Measurements from ENCODE around the gene KRT76.

Gene KRT76

DNA sequence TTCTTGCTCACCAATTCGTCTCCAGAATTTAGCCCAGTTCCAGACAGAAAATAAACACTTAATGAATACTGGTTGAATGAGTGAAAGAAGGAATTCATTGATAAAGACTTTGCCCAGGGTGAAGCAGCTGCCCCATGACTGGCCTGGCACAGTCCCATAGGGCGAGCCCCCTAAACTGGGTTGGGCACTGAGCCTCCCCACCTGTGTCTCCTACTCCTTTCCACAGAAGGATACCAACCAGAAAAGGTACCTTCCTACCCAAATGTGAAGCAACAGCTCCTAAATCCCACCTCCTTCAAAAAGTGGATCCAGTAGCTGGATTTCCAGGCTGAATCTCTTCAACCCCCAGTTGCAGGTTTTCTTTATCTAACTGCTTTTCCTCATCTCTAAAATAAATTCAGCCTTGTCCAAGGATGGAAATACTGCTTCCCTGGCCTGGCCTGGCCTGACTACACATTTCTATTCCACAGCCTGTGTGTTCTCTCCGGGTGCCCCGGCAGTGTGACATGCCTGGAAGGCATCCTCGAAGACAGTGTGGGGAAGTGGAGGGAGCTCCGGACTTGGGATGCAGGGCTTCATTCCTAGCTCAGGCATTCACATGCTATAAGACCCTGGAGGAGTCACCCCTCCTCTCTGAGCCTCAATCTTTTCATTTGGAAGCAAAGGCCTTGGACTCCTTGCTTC lies 11.2 kb upstream of the KRT76 start:
- no peak for DNase-seq (ENCODE audit: low read depth, low spot score)
- H3K4me3 ChIP-seq (ENCODE audit: low read length) = no peak overlapping the region

DNA sequence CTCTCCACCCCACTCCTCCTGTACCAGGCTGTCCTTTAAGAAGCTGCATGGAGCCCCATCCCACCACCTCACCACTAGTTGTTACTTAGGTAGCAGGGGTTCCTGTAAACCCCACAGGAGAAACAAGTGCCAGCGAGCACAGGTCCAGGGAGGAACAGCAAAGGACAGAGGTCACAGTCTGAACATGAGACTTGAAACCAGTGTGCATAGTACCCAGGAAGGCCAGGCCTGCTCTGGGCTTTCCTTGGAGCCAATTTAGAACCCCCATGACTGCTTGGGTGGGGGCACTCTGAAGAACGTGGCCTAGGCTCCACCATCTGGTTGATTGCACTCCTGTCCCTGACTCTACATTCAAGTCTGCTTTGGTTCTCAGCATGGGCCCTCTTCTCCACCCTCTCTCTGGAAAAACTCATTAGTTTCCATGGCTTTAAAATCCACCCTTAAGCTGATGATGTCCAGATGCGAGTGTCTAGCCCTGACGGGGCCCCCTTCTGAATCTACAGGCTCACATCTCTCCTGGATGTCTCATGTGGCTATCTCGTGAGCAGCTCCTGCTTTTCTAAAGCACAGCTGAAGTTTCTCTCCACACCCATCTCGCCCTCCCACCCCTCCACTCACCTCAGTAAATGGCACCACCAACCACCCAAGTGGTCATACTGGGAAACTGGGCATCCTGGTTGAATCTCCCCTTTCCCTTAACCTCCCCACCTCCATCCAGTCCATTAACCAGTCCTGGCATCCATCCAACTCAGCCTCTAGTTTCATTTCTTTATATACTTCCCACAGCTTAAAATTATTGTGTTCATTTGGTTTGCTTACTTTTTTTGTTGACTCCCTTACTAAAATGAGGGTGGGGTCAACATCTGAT lies 10.4 kb upstream of the KRT76 start:
- no peak overlapping the region for H3K4me3 ChIP-seq (ENCODE audit: low read length)
- no peak for DNase-seq (ENCODE audit: low read depth, low spot score)

DNA sequence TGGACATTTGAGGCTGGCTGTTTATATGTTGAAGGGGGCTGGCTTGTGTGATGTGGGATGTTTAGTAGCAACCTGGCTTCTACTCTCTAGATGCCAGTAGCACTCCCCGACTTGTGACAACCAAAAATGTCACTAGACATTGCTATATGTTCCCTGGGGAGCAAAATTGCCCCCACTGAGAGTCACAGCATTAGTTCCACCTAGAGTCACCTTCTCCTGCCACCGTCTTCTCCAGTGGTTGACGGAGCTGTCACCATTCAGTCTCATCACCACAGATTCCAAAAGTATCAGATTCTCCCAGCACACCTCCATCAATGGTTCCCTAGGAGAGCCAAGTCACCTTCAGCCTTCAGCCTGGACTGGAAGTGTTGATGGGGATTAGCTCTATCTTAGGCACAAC lies 7.8 kb upstream of the KRT76 start:
- DNase-seq (ENCODE audit: low read depth, low spot score) = no peak
- H3K4me3 ChIP-seq (ENCODE audit: low read length) = no peak overlapping the region

- no peak for DNase-seq (ENCODE audit: low read depth, low spot score)
- no peak overlapping the region for H3K4me3 ChIP-seq (ENCODE audit: low read length)
Measured at GRCh38 chr12:52783563-52784316, 6.6 kb upstream of the KRT76 start.

- H3K4me3 ChIP-seq (ENCODE audit: low read length) = no peak overlapping the region
- no peak for DNase-seq (ENCODE audit: low read depth, low spot score)
Measured at GRCh38 chr12:52782502-52782901, 5.4 kb upstream of the KRT76 start.

DNA sequence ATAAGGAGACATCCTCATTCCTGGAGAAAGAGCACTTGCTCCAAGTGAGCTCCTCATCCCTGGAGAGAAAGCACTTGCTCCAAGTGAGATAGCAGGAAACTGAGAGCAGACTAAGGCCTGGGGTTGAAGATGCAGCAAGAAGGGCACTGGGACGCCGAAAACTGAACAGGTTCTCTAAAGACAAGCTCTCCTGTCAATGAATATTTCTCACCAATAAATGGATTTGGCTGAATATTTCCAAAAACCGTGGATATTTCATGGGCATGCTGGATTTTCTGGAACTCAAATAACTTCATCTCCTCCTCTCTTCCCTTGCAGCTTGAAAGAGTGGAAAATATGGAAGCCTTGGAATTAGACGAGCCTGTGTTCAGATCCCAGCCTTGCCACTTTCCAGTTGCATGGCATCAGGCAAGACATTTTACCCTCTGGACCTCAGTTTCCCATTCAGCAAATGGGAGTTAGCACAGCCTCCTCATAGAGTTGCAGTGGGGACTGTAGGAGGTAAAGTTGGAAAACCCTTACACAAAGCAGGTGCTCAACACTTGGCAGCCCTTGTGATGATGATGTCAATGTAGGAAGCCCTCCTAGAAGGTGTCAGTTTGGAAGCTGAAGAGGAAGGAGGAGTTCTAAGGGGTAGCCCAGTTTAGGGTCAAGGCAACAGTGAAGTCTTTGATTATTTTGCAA lies 4.4 kb upstream of the KRT76 start:
- no peak overlapping the region for H3K4me3 ChIP-seq (ENCODE audit: low read length)

GRCh38 chr12:52779914-52780313 lies 2.8 kb upstream of the KRT76 start:
- no peak for DNase-seq (ENCODE audit: low read depth, low spot score)

More for the DNA sequence above, 4.4 kb upstream of the KRT76 start:
- DNase-seq (ENCODE audit: low read depth, low spot score) = no peak

DNA sequence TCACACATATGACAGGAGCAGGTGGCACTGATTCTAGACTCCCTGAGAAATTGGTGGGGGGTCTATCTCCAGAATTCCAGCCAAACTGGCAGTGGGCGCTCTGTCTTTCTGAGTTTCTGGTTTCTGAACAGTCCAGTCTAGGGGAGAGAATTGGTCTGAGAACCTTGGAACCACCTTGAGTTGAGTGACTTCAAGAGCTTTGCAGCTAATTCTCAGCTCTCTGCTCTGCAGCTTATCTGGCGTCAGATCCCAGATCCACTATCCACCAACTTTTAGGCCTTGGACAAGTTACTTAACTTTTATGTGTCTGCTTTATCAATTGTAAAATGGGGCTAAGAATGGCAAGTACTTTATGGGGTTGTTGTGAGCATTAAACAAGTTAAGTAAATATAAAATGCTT lies 1.7 kb upstream of the KRT76 start:
- H3K4me3 ChIP-seq (ENCODE audit: low read length) = no peak overlapping the region
- no peak for DNase-seq (ENCODE audit: low read depth, low spot score)

More at GRCh38 chr12:52779914-52780313, 2.8 kb upstream of the KRT76 start:
- H3K4me3 ChIP-seq (ENCODE audit: low read length) = no peak overlapping the region

DNA sequence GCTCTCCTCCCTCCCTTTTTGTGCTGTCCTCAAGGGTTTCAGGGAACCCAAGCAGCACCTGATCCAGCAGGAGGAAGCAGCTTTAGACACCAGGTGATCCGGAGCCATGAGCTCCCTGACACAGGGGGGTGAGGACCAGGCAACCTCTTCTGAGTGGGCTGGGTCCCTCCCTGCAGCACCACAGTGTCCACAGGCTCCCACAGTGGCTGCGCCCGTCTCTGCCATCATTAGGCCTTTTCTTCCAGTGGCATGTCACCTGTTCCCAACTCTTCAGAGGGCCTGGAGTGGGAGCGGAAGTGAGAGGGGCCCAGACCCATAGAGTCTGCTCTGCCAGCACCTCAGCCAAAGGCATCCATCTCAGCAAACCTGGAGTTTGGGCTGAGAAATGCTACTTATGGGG lies 421 bp upstream of the KRT76 start:
- no peak for DNase-seq (ENCODE audit: low read depth, low spot score)
- no peak overlapping the region for H3K4me3 ChIP-seq (ENCODE audit: low read length)

- H3K4me3 ChIP-seq (ENCODE audit: low read length) = no peak overlapping the region
- DNase-seq (ENCODE audit: low read depth, low spot score) = no peak
Measured at GRCh38 chr12:52776435-52776834, 710 bp downstream of the KRT76 start.

- DNase-seq (ENCODE audit: low read depth, low spot score) = no peak
- H3K4me3 ChIP-seq (ENCODE audit: low read length) = no peak overlapping the region
Measured at GRCh38 chr12:52774629-52775250, 2.4 kb downstream of the KRT76 start.

- no peak overlapping the region for H3K4me3 ChIP-seq (ENCODE audit: low read length)
- DNase-seq (ENCODE audit: low read depth, low spot score) = no peak
Measured at GRCh38 chr12:52772772-52773171, 4.4 kb downstream of the KRT76 start.

- no peak overlapping the region for H3K4me3 ChIP-seq (ENCODE audit: low read length)
- no peak for DNase-seq (ENCODE audit: low read depth, low spot score)
Measured at GRCh38 chr12:52772188-52772587, 5.0 kb downstream of the KRT76 start.

DNA sequence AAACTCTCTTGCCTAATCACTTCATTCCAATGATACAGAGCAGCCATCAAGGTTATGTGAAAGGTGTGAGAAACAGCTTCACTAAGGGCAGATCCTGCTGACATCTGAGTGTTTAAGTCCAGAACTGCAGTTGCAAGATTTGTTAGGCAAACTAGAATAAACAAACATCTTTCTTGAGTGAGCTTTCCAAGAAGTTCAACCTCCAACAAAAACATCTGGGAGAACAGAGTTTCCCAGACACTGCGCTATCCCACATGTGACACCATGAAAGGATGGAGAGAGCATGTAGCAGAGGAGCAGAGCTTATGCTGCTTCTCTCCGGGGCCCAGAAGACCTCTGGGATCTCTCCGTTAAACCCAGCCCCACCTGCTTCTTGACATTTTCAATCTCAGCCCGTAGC lies 5.6 kb downstream of the KRT76 start:
- no peak overlapping the region for H3K4me3 ChIP-seq (ENCODE audit: low read length)
- no peak for DNase-seq (ENCODE audit: low read depth, low spot score)

DNA sequence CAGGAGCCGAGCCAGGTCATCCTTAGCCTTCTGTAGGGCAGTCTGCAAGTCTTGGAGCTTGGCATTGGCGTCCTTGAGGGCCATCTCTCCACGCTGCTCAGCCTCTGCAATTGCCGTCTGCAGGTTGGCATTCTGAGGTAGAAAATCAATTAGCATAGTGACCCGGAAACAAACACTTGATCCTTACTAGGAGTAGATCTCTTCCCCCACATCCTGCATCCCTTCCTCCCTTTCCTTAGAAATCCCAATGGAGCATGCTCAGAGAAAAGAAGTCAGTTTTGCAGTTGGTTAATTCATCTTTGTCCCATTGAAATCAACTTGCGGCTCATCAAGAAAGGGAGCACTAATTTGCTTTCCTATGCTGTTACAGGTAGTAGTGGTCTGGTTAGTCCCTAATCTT lies 6.1 kb downstream of the KRT76 start:
- no peak overlapping the region for H3K4me3 ChIP-seq (ENCODE audit: low read length)
- no peak for DNase-seq (ENCODE audit: low read depth, low spot score)

DNA sequence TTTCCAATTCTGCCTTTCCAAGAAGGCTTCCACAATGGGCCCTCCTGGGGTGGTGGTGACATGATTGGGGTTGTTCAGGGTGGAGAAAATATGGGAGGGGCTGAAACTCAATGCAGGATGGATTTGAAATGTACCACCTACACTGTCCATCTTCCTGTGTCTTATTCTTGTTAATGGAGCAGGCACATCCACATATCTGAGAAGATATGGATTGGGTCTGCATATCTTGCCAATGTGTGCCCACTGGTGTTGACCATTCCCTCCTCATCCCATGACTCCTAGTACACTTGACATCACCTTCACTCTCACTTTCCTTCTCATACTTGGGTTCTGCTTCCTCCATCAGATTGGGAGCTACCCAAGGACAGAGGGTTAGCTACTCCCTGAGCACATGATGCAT lies 7.2 kb downstream of the KRT76 start:
- H3K4me3 ChIP-seq (ENCODE audit: low read length) = no peak overlapping the region
- no peak for DNase-seq (ENCODE audit: low read depth, low spot score)

- no peak overlapping the region for H3K4me3 ChIP-seq (ENCODE audit: low read length)
- DNase-seq (ENCODE audit: low read depth, low spot score) = no peak
Measured at GRCh38 chr12:52769354-52769753, 7.8 kb downstream of the KRT76 start.

GRCh38 chr12:52768479-52769200 lies 8.5 kb downstream of the KRT76 start:
- DNase-seq (ENCODE audit: low read depth, low spot score) = no peak
- no peak overlapping the region for H3K4me3 ChIP-seq (ENCODE audit: low read length)
